Right hindlimb (tissue), 1 donor: ENCODE measurements around the gene SEL1L2.
A peak's percentile ranks its signal among the peaks of the same experiment; 100 is the strongest.
"Not testable (repeated sequence)": the region's sequence is repeated elsewhere in the genome, so short reads cannot be mapped to it uniquely, and the experiment has no call there.

Source experiments
- DNase-seq: peaks from one replicate; pipeline ENCODE4 v3.0.0-alpha.2; 2018

The SEL1L2 gene, protein sequence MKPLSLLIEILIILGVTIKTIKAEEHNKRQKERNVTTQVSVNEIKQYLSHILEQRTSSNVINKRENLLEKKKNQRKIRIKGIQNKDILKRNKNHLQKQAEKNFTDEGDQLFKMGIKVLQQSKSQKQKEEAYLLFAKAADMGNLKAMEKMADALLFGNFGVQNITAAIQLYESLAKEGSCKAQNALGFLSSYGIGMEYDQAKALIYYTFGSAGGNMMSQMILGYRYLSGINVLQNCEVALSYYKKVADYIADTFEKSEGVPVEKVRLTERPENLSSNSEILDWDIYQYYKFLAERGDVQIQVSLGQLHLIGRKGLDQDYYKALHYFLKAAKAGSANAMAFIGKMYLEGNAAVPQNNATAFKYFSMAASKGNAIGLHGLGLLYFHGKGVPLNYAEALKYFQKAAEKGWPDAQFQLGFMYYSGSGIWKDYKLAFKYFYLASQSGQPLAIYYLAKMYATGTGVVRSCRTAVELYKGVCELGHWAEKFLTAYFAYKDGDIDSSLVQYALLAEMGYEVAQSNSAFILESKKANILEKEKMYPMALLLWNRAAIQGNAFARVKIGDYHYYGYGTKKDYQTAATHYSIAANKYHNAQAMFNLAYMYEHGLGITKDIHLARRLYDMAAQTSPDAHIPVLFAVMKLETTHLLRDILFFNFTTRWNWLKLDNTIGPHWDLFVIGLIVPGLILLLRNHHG

DNA sequence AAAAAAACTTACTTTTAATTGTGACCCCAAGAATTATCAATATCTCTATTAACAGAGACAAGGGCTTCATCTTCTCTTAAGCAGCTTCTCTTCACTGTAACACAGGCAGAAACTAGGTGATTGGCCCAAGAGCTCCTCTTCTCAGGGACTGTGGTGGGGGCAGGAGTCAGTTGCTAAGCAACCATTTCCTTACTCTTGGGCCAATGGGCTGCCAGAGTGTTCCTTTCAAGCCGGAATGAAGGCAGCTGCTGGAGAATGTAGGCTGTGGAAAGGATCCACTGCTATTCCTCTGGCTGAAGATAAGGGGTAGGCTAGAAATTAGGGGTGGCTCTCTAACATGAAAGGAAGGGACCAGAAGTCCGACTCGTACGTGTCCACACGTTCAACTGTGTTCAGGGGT, at the start of gene SEL1L2:
SEL1L2 (minus strand) TSS at position 150 of the 400 bp plus-strand sequence; CDS start at position 70, 80 bp downstream.
- no peak for DNase-seq

DNA sequence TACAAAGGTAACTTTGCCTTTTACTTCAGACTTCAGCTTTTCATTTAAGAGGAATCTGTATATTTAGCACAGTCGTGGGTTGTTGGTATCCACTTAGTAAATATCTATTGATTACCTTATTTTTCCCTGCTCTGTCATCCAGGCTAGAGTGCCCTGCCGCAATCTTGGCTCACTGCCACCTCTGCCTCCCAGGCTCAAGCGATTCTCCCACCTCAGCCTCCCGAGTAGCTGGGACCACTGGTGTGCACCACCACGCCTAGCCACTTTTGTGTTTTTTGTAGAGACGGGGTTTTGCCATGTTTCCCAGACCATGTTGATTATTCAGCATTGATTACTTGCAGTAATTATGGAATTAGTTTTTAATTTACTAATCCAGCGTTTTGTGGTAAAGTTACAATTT, 46.2 kb upstream of the SEL1L2 start:
- DNase-seq: no peak

DNA sequence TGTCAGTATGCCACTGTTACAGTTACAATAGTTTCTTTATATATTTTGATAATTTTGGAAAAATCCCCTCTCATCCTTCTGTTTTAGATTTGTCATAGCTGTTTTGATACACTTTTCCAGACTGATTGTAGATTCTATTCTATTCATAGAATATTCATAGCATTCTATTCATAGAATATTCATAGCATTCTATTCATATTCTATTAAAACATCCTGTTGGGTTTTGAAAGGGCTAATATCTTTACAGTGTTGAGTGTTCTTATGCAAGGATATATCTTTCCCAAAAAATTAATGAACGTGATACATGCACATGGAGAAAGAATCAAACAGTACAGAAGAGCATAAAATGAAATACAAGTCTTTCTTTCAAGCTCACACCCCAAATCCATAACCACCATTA, 42.9 kb upstream of the SEL1L2 start:
- no peak for DNase-seq

DNA sequence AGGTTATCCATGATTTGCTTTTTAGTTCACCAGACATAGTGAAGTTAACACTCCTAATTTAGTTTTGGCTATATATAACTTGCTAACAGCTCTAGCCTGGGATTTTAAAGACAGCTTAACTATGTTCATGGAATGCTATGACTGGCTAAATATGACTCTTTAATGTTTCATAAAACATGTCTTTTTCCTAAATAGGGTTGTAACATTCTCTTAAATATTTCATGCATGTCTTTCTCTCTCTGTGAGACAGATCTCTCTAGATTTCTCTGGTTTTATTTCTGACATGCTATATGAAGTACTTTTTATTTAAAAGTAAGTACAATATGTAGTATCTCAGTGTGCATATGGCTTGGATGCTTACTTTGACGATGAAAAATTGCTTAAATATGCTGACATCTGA, 40.6 kb upstream of the SEL1L2 start:
- DNase-seq: no peak

DNA sequence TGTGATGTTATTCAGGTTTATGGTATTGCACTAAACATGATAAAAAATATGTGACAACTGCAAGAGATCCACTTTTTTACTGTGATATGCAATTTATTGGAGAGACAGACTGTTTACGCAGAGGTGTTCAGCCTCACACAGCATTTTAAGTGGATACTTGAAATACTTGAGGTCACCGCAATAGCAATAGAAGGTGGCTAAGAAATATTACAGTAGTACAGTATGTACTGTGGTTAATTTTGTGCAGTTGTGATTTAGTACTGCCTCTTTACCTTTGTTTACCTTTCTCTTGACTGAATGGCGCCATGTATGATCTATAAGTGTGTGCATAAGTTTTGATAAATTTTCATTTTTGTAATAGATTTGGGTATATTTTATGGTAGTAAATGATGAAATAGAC, 22.3 kb upstream of the SEL1L2 start:
- DNase-seq: no peak

DNA sequence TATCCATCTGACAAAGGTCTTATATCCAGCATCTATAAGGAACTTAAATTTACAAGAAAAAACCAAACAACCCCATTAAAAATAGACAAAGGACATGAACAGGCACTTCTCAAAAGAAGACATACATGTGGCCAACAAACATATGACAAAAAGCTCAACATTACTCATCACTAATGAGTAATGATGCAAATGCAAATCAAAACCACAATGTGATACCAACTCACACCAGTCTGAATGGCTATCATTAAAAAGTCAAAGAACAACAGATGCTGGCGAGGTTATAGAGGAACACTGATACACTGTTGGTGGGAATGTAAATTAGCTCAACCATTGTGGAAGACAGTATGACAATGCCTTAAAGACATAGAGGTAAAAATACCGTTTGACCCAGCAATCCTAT, 18.8 kb upstream of the SEL1L2 start:
- no peak for DNase-seq

DNA sequence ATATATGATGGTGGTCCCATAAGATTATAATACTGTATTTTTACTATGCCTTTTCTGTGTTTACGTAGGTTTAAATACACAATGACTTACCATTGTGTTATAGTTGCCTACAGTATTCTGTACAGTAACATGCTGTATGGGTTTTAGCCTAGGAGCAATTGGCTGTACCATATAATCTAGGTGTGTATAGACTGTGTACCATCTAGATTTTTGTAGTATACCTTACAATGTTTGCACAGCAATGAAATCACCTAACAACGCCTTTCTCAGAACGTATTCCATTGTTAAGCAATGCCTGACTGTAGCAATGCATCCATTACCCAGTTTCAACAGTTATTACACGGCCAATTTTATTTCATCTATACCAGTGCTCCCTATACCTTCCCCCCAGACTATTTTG, 15.6 kb upstream of the SEL1L2 start:
- DNase-seq: no peak

DNA sequence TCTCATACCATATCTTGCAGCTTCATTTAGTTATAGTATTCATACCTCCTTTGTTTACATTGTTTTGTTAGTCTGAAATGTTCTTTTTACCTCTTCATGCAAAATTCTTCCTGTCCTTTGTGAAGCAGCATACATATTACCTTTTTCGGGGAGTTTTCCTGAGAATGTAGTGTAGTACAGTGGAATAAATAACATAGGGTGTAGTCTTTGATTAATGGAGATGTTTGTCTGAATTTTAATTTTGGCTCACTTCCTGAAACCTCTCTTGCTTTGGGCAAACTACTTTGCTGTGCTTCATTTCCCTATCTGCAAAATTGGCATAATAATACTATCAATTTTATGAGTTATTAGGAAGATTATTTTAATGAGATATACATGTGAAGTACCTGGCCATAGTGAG, 10.5 kb upstream of the SEL1L2 start:
- no peak for DNase-seq

DNA sequence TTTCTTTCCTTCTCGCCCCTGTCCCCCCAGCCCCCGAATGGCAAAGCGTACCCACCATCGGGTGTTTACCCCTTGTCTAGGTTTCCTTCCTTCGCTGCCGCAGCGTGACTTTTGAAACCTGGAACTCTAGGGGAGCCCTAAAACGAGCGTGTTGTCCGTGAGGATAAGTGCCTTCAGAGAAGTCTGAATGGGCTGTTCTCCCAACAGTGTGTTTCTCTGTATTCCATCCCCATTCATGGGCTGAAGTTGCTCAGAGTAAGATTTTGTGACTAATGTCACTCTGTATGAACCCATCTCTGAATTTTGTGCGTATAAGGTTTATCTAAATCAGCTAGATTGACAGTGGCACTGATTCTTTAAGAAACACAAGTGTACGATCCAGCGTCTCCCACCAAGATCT, 5.9 kb upstream of the SEL1L2 start:
- no peak for DNase-seq

DNA sequence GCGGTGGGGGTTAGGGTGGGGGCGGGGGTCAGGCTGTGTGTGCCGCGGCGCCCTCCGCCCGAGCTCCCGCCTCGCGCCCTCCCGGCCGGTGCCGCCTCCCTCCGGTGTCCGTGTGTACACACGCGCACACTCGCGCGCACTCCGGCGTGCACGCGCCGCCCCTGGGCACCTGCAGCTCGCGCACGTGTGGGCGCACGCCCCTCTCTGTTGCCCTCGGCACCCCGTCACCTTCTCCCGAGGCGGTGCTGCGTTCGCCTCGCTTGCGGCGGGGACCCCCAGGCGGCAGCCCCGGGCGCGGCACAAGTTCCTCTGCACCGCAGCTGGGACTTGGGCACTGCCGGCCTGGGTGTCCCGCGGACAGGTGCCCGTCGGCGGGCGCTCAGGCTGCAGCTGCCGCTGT, 5.4 kb upstream of the SEL1L2 start:
- DNase-seq: peak; percentile 33

DNA sequence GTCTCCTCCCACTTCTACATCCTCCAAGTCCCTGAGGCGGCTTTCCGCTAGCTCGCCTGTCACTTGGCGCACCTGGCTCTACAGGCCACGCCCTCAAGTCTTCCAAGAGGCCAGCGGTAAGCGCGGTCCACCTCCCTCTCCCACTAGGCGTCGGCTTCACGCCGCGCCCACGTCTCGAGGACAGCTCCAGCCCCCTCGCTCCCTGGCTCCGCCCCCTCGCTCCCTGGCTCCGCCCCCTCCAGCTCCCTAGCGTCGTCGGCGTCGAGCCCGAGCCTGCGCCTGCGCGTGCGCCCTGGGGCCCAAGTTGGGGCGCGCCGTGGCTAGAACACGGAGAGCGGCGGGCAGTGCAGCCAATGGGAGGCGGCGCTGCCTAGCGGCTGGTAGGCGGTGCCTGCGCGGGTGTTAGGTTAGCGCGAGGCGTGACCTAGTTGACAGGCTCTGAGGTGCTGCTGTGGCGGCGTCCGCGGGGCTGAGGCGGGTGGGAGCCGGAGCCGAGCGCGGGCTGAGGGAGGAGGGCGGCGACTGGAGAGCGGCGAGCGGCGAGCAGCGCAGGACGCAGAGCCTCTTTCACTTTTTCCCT, 4.8 kb upstream of the SEL1L2 start, which contains the start of gene MACROD2:
MACROD2 (plus strand) TSS at position 431 of the 580 bp plus-strand sequence.
- DNase-seq: peak; percentile 91

DNA sequence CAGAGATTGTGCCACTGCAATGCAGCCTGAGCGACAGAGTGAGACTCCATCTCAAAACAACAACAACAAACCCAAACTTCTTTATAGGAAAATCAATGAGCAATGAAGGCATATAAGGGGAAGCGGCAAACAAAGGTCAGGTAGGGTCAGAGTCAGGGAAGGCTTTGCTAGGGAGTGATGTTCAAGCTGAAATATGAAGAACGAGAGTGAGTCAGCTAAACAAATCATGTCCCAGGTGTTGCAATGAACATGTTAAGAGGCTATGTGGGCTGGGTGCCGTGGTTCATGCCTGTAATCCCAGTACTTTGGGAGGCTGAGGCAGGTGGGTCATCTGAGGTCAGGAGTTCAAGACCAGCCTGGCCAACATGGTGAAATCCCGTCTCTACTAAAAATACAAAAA, 1.5 kb upstream of the SEL1L2 start:
- not testable (repeated sequence) for DNase-seq

DNA sequence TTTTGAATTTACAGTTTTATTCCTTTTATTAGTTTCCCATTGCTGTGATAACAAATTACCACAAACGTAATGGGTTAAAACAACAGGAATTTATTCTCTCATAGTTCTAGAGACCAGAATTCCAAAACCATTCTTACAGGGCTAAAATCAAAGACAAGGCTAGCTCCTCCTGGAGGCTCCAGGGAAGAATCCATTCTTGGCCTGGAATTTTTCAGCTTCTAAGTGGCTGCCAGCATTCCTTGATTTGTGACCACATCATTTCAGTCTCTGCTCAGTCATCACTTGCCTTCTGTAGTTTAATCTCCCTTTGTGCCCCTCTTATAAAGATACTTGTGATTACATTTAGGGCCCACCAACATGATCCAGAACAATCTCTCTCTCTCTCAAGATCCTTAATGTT, 897 bp upstream of the SEL1L2 start:
- DNase-seq: no peak

DNA sequence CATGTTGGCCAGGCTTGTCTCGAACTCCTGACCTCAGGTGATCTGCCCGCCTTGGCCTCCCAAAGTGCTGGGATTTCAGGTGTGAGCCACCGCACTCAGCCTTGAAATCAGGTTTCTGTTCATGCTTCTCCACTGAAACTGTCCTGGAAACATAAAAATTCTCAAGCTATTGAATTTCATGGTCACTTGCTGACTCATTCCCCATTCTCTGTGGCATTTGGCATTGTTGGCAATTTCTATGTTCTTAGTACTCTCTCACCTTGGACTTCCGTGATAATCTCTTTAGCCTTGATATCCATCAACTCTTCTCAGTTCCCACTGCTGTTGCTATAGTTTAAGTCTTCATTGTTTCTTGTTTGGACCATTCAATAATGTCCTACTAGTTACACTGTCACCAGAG, 6.2 kb downstream of the SEL1L2 start:
- no peak for DNase-seq

DNA sequence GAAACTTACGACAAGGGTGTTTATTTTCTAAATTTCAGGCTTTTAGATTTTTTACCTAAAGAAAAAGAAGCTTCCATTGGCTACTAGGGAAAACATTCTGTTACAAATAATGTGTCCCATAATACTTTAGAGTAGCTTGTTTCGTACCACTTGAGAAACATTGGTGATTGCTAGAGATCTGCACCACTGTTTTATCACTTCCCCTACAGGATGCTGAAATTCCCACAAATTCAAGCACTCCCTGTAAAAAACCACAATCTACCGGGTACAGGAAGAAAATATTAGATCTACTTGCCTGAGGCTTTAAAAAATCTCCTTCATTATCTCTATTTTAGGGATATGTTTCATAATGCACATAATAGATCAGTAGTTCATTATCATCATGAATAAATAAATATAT, 29.9 kb downstream of the SEL1L2 start:
- DNase-seq: no peak

DNA sequence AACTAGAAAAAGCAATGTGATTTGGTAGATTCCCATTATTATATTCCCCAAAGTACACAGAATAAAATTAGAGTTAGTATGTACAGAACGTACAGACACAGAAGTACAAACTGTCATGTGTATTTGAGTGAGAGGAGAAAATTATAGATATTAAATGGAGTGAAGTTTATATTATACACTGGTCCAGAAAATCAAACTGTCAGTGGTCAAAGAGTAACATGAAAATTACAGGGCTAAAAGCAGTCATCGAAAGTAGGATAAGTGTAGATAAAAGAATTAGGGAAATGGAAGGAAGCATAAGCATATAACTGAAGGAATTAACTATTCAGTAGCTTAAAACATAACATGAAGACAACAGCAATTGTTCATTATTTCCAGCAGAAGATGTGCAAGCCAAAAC, 30.3 kb downstream of the SEL1L2 start:
- DNase-seq: no peak

DNA sequence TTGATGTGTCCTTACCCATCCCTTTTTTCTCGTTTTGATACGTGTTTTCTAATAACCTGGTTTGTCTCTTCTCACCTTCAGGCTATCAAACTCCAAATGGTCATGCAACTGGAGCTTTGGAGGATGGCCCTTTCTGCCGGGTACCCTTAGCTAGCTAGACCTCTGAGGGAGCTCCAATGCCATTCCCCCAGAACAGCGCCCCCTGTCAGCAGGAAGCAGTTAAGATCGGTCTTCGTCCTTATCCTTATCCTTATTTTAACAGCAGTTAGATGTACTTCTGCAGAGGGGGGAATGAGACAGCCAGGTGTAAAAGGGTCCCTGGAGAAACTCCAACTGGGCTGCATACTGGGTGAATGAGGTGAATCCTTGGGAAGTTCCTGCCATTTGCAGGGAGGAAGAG, 37.2 kb downstream of the SEL1L2 start:
- DNase-seq: no peak

DNA sequence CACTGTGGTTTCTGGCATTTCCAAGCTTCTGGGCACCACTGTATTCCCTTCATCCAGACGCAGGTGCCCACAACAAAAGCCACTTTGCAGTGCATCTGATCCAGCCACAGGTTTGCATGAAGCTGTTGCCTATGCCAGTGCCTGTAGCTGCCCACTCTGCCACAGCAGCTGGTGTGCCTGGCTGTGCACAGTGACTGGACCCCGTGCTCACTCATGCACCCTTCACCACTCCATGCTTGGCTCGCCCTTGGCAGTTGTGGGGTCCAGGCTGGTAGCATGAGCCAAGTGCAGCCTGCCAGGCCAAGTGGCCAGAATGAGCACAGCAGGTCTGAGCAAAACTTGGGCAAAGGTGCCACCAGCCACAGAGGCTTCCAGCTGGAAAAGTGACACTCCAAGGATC, 42.7 kb downstream of the SEL1L2 start:
- no peak for DNase-seq

DNA sequence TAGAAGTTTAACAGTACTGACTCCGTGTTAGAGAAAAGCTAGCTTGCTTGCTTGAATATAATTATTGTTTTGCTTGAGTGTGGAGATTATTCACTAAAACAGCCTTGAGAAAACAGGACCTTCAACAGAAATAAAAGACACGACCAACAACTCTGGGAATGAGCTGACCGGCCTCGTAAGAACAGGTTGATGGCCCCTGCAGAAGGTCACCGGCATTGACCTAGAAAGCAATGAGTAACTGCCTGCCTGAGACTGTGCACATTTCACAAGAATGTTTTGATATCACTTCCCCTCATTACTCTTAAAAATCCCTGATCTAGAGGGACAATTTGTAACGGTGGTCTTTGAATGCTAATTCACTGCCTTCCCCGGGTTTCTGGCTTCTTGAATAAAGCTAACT, 49.4 kb downstream of the SEL1L2 start:
- DNase-seq: no peak

DNA sequence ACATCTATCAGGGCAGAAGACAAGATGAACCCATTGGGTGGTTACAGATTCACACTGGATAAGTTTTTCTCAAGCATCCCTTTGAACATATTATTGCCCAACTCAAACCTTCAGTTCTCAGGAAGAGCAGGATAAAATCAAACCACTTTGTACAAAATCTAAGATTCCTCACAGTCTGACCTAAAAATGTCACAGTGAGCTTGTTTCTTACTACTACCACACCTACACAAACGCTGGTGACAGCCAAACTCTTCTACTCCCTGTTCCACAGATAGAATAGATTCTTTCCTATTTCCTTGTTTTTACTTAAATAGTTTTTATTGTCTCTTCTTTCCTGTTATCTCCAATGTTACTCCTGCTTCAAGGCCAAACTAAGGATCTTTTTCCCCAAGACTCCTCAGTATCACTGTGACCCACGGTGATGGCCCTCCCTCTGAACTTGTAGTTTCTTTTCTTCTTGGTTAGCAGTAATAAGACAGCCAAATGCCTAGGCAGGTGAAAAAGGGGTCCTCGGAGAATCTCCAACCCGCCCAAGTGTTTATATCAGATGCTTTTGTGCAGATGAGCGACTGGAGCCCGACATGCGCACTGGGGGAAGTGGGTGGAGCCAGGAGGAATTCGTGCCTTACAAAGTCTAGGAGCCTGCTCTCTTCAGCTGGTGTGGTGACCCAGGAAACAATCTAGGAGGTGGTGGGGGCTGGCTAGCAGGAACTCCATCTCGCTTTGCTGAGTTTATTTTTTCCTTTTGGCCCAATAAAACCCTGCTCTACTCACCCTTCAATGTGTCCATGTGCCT, 53.4 kb downstream of the SEL1L2 start:
- no peak for DNase-seq

DNA sequence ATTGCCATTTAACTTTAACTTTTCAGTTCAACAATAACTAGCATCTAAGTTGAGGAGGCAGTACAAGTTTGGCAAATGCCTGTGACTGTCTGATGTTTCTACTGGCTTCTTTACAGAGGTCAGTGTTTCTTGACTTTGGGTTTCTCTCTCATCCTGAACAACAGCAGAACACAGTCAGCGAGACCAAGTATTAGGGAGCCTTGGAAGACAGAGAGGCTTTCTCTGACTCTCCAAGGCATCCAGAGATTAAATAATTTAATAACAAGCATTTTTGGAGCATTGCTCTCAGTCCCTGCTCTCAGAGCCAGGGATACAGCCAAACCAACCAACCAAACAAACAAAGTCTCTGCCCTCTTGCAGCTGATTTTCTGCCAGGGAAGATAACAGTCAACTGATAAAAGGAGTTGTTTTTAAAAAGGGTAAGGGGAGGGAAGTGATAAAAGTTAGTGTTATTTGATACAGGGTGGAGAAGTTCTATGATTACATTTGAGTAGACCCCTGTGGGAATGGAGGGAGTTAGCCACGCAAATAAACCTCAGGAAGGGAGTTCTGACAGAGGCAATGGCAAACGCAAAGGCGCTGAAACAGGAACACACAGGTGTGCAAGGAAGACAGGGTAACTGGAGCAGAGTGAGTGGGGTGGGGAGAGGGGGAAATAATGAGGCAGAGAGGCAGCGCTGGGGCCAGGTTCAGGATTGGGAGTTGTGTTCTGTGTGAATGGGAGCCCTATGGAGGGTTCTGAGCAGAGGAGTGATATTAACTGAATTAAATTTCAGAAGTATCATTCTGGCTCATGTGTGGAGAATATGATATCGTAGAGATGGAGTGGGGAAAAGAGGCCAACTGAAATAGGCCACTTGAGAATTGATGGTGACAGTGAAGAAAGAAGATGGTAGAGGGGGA, 55.2 kb downstream of the SEL1L2 start:
- no peak for DNase-seq

DNA sequence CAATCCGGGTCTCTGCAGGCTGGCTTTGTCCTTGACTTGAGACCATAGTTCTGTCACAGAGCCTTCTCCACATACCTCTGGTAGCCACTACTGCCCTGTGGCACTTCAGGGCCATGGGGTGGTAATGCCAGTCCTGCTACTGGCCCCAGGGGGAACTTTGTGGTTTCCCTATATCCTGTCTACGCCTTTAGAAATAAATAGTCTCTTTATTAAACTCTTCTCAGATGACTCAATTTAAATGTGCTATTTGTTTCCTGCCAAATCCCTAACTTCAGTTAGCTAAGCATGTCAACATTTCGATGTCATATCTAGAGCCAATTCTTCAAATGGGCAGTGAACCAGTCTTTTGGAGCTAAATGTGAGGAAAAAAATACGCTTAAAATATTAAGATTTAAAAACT, 60.1 kb downstream of the SEL1L2 start:
- DNase-seq: no peak
